Neuronal stem cell (in vitro differentiated cells): ENCODE measurements around the gene B9D2.

Experiments
- DNase-seq: peaks from one replicate; pipeline ENCODE4 v3.0.0-alpha.2; 2013; ENCODE audit warnings: low spot score
- H2AFZ ChIP-seq: one replicate; pipeline ENCODE4 v1.6.1; 2013; ENCODE audit warnings: mild to moderate bottlenecking, low read length, inconsistent platforms
- H2AK5ac ChIP-seq: 2 replicates; pipeline ENCODE4 v1.6.1; 2013; ENCODE audit warnings: low read depth, mild to moderate bottlenecking, inconsistent platforms, low read length, moderate library complexity, mixed read lengths
- H2BK120ac ChIP-seq: 2 replicates; pipeline ENCODE4 v1.6.1; 2013; ENCODE audit warnings: low read depth, mild to moderate bottlenecking, inconsistent platforms, low read length, moderate library complexity, mixed read lengths
- H2BK12ac ChIP-seq: one replicate; pipeline ENCODE4 v1.6.1; 2013; ENCODE audit warnings: low read length, inconsistent platforms
- H2BK15ac ChIP-seq: 2 replicates; pipeline ENCODE4 v1.6.1; 2013; ENCODE audit warnings: mild to moderate bottlenecking, low read length, inconsistent platforms, mixed read lengths
- H2BK5ac ChIP-seq: one replicate; pipeline ENCODE4 v1.6.1; 2013; ENCODE audit warnings: inconsistent platforms, mild to moderate bottlenecking, low read length, moderate library complexity
- H3K14ac ChIP-seq: one replicate; pipeline ENCODE4 v1.6.1; 2013; ENCODE audit warnings: low read length, inconsistent platforms
- H3K18ac ChIP-seq: 2 replicates; pipeline ENCODE4 v1.6.1; 2013; ENCODE audit warnings: low read length, inconsistent platforms
- H3K23ac ChIP-seq: 2 replicates; pipeline ENCODE4 v1.6.1; 2013; ENCODE audit warnings: low read depth, mild to moderate bottlenecking, mixed read lengths, low read length, inconsistent platforms; ENCODE audit not compliant: poor library complexity
- H3K27ac ChIP-seq: replicated peaks from 3 replicates; pipeline ENCODE4 v1.5.1; 2013; ENCODE audit warnings: low read length, inconsistent platforms
- H3K27me3 ChIP-seq, 3 experiments: 2 replicates each; pipeline ENCODE4 v1.6.1; 2013; ENCODE audit warnings: low read length in 3 of 3, mild to moderate bottlenecking in 2 of 3, inconsistent platforms in 1 of 3, low read depth in 1 of 3, mixed read lengths in 1 of 3, moderate library complexity in 1 of 3; ENCODE audit not compliant: control insufficient read depth in 3 of 3, insufficient read depth in 3 of 3
- H3K36me3 ChIP-seq, 2 donors: replicated peaks in 1 of 2; 2 replicates each; pipeline ENCODE4 v1.6.1; 2013; ENCODE audit warnings: low read length in 2 of 2; ENCODE audit not compliant: control insufficient read depth in 2 of 2, insufficient read depth in 2 of 2
- H3K4ac ChIP-seq: 2 replicates; pipeline ENCODE4 v1.6.1; 2013; ENCODE audit warnings: inconsistent platforms, mild to moderate bottlenecking, low read length, moderate library complexity
- H3K4me1 ChIP-seq, 2 donors: 1 replicate in 1 of 2; 2 replicates in 1 of 2; pipeline ENCODE4 v1.6.1; 2013; ENCODE audit warnings: low read length in 2 of 2, low read depth in 1 of 2; ENCODE audit not compliant: control insufficient read depth in 2 of 2, insufficient read depth in 1 of 2
- H3K4me2 ChIP-seq: one replicate; pipeline ENCODE4 v1.6.1; 2013; ENCODE audit warnings: mild to moderate bottlenecking, low read length, inconsistent platforms; ENCODE audit not compliant: insufficient read depth, poor library complexity, severe bottlenecking
- H3K4me3 ChIP-seq, 2 donors: 2 replicates each; pipeline ENCODE4 v1.5.1; 2013; ENCODE audit warnings: low read length in 2 of 2, mild to moderate bottlenecking in 2 of 2, inconsistent platforms in 1 of 2, moderate library complexity in 1 of 2
- H3K79me1 ChIP-seq: one replicate; pipeline ENCODE4 v1.6.1; 2013; ENCODE audit warnings: low read depth, mild to moderate bottlenecking, inconsistent platforms, low read length, moderate library complexity
- H3K9ac ChIP-seq: one replicate; pipeline ENCODE4 v1.6.1; 2013; ENCODE audit warnings: mild to moderate bottlenecking, low read depth, low read length, inconsistent platforms; ENCODE audit not compliant: poor library complexity
- H3K9me3 ChIP-seq, 2 donors: replicated peaks in 1 of 2; 2 replicates each; pipeline versions ENCODE3 to v1.6.1; 2013; ENCODE audit warnings: low read length in 2 of 2, mild to moderate bottlenecking in 2 of 2, inconsistent platforms in 1 of 2, low read depth in 1 of 2, mixed read lengths in 1 of 2, moderate library complexity in 1 of 2; ENCODE audit not compliant: control insufficient read depth in 2 of 2, insufficient read depth in 1 of 2
- H4K8ac ChIP-seq: one replicate; pipeline ENCODE4 v1.6.1; 2013; ENCODE audit warnings: low read depth, mild to moderate bottlenecking, inconsistent platforms, low read length, moderate library complexity
- H4K91ac ChIP-seq: one replicate; pipeline ENCODE4 v1.6.1; 2013; ENCODE audit warnings: low read length, low read depth, mild to moderate bottlenecking, inconsistent platforms; ENCODE audit not compliant: poor library complexity
- WGBS, 2 donors: extraction: QIAGEN DNeasy Blood & Tissue Kit; methylation state at CpG; one replicate each; pipeline ENCODE4 v1.1.7; 2013; ENCODE audit warnings: missing lambda C conversion rate in 2 of 2, mixed read lengths in 1 of 2; ENCODE audit not compliant: insufficient read length in 2 of 2, insufficient replicate concordance in 1 of 2; ENCODE audit errors: extremely low coverage in 2 of 2; 5-methylcytosine and 5-hydroxymethylcytosine counted together

Gene B9D2

DNA sequence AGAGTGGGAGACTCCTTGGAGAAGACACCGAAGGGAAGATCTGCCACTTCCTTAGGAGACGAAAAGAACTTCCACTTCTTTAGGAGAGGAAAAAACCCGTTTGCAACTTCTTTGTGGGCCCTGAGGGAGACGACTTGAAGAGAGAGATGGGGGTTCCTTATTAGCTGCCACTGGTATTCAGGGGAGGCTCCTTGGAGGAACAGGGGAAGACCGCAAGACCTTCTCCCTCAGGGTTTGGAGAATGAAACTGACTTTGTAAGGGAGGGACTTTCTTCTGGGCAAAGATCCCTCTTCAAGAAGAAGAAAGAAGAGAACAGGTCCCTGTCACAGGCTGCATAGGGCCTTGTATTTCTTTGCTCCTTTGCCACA, 34.1 kb upstream of the B9D2 start:
- H3K9ac ChIP-seq: peak overlapping the region; percentile 75
- H4K8ac ChIP-seq: no peak overlapping the region
- no CpG with 5 or more reads among the region's 5 CpGs for WGBS, 2 donors
- H2BK5ac ChIP-seq: no peak overlapping the region
- H3K4me2 ChIP-seq: peak overlapping the region; percentile 59
- H3K14ac ChIP-seq: no peak overlapping the region
- H4K91ac ChIP-seq: no peak overlapping the region
- no peaks in the 10 kb centered on the region for H3K36me3 ChIP-seq
- H3K79me1 ChIP-seq: no peaks in the 10 kb centered on the region
- H3K23ac ChIP-seq: no peak overlapping the region
- no peak overlapping the region for H2AK5ac ChIP-seq
- no peak overlapping the region for H3K18ac ChIP-seq
- peak overlapping the region; percentile 79 for H2AFZ ChIP-seq
- no peak overlapping the region for H2BK12ac ChIP-seq
- H3K4ac ChIP-seq: no peak overlapping the region
- H3K27ac ChIP-seq: no peak overlapping the region
- no peak for DNase-seq
- no peak overlapping the region for H2BK15ac ChIP-seq
- no peaks in the 10 kb centered on the region for H3K27me3 ChIP-seq
- no peaks in the 10 kb centered on the region for H3K9me3 ChIP-seq
- H3K4me3 ChIP-seq: peak overlapping the region; percentile 76 to 94
- H3K4me1 ChIP-seq: peaks cover 3 to 5% of the 10 kb centered on the region in 2 donors
- H2BK120ac ChIP-seq: no peak overlapping the region

DNA sequence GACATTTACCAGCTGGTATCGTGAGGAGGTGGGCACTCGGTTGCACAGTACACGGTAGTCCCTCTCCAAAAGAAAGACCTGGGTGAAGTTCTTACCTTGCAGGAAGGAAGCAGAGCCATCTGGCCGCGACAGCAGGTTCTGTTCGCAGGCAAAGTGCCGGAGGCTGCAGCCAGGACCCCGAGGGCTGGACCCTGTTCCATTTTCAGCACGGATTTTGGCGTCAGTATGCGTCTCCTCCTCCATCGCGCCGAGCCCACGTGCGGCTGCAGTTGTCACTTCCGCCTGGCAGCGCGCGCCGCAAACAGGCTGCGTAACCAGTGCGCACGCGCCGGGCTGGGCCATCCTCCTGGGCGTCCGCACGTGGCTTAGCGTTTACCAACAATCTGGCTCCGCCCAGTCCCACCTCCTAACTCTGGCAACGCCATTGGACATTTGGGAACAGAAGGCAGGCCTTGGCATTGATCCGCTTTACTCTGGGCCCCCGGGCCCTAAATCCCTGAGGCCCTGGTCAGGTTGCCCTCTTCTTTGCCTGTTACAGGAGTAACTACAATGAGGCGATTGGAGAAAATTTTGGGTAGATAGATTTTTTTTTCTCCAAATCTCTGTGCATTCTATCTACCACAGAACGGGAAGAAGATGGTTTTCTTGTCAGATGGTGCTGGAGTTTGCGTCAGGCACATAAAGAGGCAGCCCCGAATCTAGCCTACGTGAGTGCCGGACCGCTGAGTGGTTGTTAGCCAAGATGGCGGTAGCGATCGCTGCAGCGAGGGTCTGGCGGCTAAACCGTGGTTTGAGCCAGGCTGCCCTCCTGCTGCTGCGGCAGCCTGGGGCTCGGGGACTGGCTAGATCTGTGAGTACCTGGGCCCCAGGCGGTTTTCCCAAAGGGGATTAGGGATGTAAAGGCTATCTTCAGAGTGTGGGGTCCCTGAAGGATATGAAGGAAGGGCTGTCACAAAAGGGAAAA, 33.4 kb upstream of the B9D2 start, which contains the start of the genes BCKDHA and EXOSC5:
TSS of gene BCKDHA (plus strand) at position 733 of the 964 bp plus-strand sequence. CDS start at position 743, 10 bp downstream.
TSS of gene EXOSC5 (minus strand) at position 274 of the 964 bp plus-strand sequence. CDS start at position 243, 31 bp downstream.
- Histone ChIP-seq H3K9ac (peak within 1 kb of the TSS; percentile 75), H4K91ac (no peak within 1 kb of the TSS), H3K4me2 (peak within 1 kb of the TSS; percentile 96), H4K8ac (no peak within 1 kb of the TSS), H2AFZ (peak within 1 kb of the TSS; percentile 85), H2BK12ac (no peak within 1 kb of the TSS), H3K27me3 (no peaks in the 10 kb centered on the region), H3K4me3 (peak within 1 kb of the TSS; percentile 76 to 94), H3K79me1 (no peaks in the 10 kb centered on the region), H2AK5ac (no peak within 1 kb of the TSS), H3K18ac (peak within 1 kb of the TSS; percentile 84), H2BK120ac (no peak within 1 kb of the TSS), H3K4me1 (peaks cover 3 to 5% of the 10 kb centered on the region in 2 donors), H3K9me3 (no peaks in the 10 kb centered on the region), H3K4ac (no peak within 1 kb of the TSS), H3K14ac (no peak within 1 kb of the TSS), H2BK15ac (no peak within 1 kb of the TSS), H2BK5ac (no peak within 1 kb of the TSS), H3K27ac (no peak within 1 kb of the TSS), H3K23ac (no peak within 1 kb of the TSS), H3K36me3 (no peaks in the 10 kb centered on the region)
- peak; percentile 99 for DNase-seq
- no CpG with 5 or more reads among the region's 50 CpGs for WGBS, 2 donors

DNA sequence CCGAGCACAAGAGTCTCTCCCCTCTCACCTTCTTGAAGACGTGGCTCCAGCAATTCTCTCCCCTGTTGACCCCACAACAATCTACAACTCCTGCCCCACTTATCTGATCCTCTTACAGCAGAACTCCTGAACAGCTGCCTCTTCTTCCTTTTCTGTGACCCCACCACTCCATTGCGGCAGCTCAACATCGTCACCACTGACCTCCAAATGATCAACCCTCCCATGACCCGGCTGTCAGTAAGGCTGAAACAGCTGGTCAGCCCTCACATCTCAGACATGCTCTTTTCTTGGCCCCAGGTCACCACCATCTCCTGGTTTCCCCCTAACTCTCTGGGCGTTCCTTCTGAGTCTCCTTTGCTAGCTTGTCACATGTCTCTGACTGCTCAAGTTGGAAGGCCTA, 31.4 kb upstream of the B9D2 start:
- no peak overlapping the region for H2AFZ ChIP-seq
- H3K23ac ChIP-seq: no peak overlapping the region
- no peak overlapping the region for H2BK15ac ChIP-seq
- peak overlapping the region; percentile 9 to 29 for H3K4me3 ChIP-seq
- H3K36me3 ChIP-seq: peaks cover 13 to 18% of the 10 kb centered on the region in 2 donors
- H3K79me1 ChIP-seq: peaks cover 4% of the 10 kb centered on the region
- no peak overlapping the region for H2AK5ac ChIP-seq
- peaks cover 3 to 5% of the 10 kb centered on the region in 2 donors for H3K4me1 ChIP-seq
- no peak overlapping the region for H3K14ac ChIP-seq
- H2BK5ac ChIP-seq: no peak overlapping the region
- H2BK12ac ChIP-seq: no peak overlapping the region
- no peak overlapping the region for H4K8ac ChIP-seq
- no peaks in the 10 kb centered on the region for H3K9me3 ChIP-seq
- no peaks in the 10 kb centered on the region for H3K27me3 ChIP-seq
- no peak overlapping the region for H3K4me2 ChIP-seq
- H3K4ac ChIP-seq: no peak overlapping the region
- no peak overlapping the region for H3K27ac ChIP-seq
- no peak overlapping the region for H3K9ac ChIP-seq
- no peak for DNase-seq
- H3K18ac ChIP-seq: no peak overlapping the region
- no CpG with 5 or more reads among the region's 6 CpGs for WGBS, 2 donors
- no peak overlapping the region for H4K91ac ChIP-seq
- H2BK120ac ChIP-seq: no peak overlapping the region

DNA sequence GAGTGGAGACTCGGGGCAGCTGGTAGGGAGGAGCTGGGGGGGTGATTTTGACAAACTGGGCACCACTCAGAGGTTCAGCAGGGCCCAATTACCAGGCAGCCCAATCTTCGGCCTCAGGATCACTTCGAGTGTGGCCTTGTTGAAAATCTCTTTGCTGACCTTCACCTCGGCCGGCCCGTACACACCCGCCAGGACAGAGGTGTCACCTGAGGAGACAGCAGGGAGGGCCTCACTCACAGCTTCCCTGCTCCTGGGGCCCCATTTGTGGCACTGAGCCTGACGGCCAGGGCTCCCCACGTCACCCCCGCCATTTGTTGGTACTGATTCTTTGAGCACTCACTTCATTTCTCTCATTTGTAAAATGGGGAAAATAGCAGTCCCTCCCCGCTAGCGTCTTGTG, 28.8 kb upstream of the B9D2 start:
- H2BK12ac ChIP-seq: no peak overlapping the region
- H2BK120ac ChIP-seq: no peak overlapping the region
- H3K4me1 ChIP-seq: no peaks in the 10 kb centered on the region
- H2AFZ ChIP-seq: no peak overlapping the region
- H2BK5ac ChIP-seq: no peak overlapping the region
- no peak overlapping the region for H3K14ac ChIP-seq
- peaks cover 4% of the 10 kb centered on the region for H3K79me1 ChIP-seq
- no peak overlapping the region for H3K4me2 ChIP-seq
- H3K27me3 ChIP-seq: no peaks in the 10 kb centered on the region
- no peak overlapping the region for H2BK15ac ChIP-seq
- no peak overlapping the region for H3K4me3 ChIP-seq
- no peak overlapping the region for H3K9ac ChIP-seq
- no CpG with 5 or more reads among the region's 12 CpGs for WGBS, 2 donors
- H3K18ac ChIP-seq: no peak overlapping the region
- no peak overlapping the region for H2AK5ac ChIP-seq
- no peaks in the 10 kb centered on the region for H3K9me3 ChIP-seq
- H4K91ac ChIP-seq: no peak overlapping the region
- H4K8ac ChIP-seq: no peak overlapping the region
- no peak for DNase-seq
- no peak overlapping the region for H3K27ac ChIP-seq
- no peak overlapping the region for H3K4ac ChIP-seq
- H3K23ac ChIP-seq: no peak overlapping the region
- H3K36me3 ChIP-seq: peaks cover 16 to 33% of the 10 kb centered on the region in 2 donors
